Upper lobe of left lung (tissue), 4 donors: Measurements from ENCODE around the gene SEZ6L2.

Source experiments
- CTCF ChIP-seq, 6 experiments: fragments of 450-650 bp in 4 of 6; fragments of 200-600 bp in 2 of 6; sonication (generic) in 2 of 6; IDR thresholded peaks; one replicate each; pipeline ENCODE4 v1.5.1; 2016 to 2019; ENCODE audit warnings: antibody characterized with exemption in 6 of 6
- POLR2A ChIP-seq, 4 donors: fragments of 450-650 bp; IDR thresholded peaks; one replicate each; pipeline ENCODE4 v1.5.1; 2016 to 2017; ENCODE audit warnings: antibody characterized with exemption in 4 of 4, mild to moderate bottlenecking in 2 of 4
- POLR2AphosphoS5 ChIP-seq, 2 donors: sonication (generic); formaldehyde crosslinking; IDR thresholded peaks; one replicate each; pipeline ENCODE4 v1.5.1; 2017; ENCODE audit warnings: antibody characterized with exemption in 2 of 2

GRCh38 chr16:29824589-29825144 is 74.7 kb downstream of the SEZ6L2 start:
- TF ChIP-seq CTCF (IDR thresholded peaks at IDR 0.05) (no peak), POLR2A (IDR thresholded peaks at IDR 0.05) (no peak), POLR2AphosphoS5 (IDR thresholded peaks at IDR 0.05) (no peak)
